ENCODE data around the gene RHOBTB3.

GRCh38 chr5:95801961-95802360 lies 70.8 kb downstream of the RHOBTB3 start:
- no peak for TF ChIP-seq CTCF (conservative IDR thresholded peaks at IDR 0.05; ENCODE audit: low read length)
- no peak for TF ChIP-seq EZH2phosphoT487 (IDR thresholded peaks at IDR 0.05; ENCODE audit: borderline replicate concordance)
